HG03095 (cell line): ENCODE results near the gene SDCBP2.

Experiments
- ATAC-seq: cut with Tn5 transposase; IDR thresholded peaks from one replicate; pipeline ENCODE4 v1.9.1; 2021; ENCODE audit warnings: moderate library complexity; ENCODE audit not compliant: unreplicated experiment

The SDCBP2 gene

GRCh38 chr20:1315804-1316203 lies 13.1 kb downstream of the SDCBP2 start:
- no peak for ATAC-seq

DNA sequence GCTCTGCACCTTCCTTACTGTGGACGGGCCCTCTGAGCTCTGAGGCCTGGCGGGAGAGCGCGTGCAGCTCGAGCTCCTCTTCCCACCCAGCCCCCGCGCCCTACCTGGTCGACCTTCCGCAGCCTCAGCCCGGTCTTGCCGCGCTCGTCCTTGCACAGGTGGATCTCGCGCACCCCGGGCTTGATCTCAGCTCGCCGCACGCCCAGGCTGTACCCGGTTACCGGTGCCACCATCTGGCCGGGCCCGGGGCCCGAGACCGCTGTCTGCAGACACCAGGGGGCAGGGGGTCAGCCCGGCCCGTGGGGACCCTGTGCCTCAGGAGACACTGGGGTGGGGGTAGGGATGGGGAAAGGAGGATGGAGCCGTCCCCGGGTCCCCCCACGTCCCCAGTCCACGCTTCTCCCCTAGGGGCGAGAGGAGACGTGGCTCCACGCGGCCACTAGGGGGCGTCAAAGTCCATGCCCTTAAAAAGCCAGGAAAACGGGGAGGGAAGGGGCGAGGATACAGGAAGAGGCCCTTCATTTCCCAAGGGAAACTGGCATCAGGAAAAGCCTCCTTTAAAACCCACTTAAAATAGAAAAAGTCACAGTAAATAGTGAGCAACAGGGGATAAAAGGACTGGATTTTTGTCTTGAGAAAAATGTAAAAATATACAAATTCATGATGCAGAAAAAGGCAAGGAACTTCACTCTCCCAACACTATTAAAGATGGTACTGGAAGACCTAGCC lies 15.5 kb downstream of the SDCBP2 start:
- no peak for ATAC-seq

- ATAC-seq, result no peak
These were observed 16.1 kb downstream of the SDCBP2 start for GRCh38 chr20:1312904-1313235.

DNA sequence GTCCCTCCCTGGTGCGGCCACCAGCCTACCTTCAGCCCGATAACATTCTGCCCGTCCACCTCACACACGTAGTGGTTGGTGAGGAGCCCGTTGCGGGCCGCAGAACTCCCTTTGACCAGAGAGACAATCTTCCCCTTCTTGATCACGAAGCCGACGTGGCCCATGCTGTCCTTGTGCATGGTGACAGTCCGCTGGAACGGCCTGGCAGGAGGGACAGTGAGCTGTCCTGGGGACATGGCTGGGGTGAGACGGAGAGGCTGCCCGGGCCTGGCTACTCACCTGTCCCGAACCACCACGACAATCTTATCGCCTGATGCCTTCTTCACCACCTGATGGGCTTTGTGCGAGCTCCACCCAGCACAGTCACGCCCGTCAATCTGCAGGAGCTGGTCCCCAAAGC lies 16.6 kb downstream of the SDCBP2 start:
- no peak for ATAC-seq

DNA sequence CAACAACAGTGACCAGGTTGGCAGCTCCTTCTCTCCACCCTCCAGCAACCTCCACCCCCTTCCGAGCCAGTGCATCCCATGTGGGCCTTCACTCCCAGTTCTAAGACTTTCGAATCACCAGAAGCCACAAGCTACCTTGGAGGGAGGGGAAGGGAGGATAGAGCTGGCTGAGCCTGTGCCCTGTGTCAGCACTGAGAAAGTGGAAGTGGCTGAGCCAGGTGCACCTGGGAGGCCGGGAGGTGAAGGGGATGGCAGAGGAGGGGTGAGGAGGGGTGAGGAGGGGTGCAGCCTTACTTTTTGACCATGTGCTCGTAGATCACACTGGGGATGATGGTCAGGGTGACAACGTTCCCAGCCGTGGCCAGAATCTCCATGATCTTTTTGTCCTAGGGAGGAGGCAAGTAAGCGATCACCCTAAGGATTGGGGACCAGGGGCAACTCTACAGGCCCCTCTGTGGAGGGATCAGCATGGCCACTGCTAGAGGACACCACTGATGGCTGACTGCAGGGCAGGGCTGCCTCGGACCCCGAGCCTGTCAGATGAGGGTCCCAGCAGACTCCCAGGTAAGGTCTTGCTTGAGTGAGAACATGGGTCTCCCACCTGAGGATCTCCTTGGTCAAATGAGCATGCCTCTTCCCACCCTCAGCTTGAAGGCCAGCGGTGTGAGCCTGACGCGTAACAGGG lies 18.3 kb downstream of the SDCBP2 start:
- ATAC-seq, result no peak

- no peak for ATAC-seq
These were observed 18.9 kb downstream of the SDCBP2 start for GRCh38 chr20:1310071-1310470.

DNA sequence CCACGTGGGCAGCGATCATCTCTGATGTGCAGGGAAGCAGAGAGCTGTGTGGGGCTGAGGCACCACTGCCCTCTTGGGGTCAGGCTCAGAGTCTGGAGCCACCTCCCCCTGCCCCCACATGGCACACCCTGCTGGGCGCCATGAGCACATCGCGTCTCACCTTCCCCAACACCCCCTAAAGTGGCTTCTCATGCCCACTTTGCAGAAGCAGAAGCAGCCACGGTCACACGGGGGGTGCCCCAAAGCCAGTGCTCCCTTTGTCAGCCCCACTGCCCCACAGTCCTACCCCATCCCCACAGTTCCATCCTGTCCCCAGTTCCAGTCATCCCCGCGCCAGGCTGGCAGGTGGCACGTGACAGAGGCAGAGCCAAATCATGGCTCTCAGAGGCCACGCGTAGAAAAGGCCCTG lies 19.5 kb downstream of the SDCBP2 start:
- ATAC-seq, result no peak

DNA sequence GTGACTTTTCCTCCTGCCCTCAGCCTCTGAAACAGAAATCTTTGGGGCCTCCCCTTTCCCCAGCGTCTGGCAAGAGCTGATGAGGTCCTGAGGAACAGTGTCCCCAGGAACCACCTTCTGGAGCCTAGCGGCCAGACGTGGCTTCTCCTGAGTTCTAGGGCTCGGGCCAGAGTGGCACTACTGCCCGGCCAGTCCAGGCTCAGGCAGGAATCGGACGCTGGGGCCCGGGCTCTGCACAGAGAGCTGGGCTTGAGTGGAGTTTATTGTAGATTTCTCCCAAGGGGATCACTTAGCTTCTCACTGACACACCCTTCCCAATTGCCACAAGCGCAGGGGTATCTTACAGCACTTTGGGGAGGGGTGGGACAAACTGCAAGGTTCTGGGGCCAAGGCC lies 20.2 kb downstream of the SDCBP2 start:
- ATAC-seq, result no peak

- ATAC-seq, result no peak
These were observed 20.8 kb downstream of the SDCBP2 start for GRCh38 chr20:1308067-1308701.

DNA sequence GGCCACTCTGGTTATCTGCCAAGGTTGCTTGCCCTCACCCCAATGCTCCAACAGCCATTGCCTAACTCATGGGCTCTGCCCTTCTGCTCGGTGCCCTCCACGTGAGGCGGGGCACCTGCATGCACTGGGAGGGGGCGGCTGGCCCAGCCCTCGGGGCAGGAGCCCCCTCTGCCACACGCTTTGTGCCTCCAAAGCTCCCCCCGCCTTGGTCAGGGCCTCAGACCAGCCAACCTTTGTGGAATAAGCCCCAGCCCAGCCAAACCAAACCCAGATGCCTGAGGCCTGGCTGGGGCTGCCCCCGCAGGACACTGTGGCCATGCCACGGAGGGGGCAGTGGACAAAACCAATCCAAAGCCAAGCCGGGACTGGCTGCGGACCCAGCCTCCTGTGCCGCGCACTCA lies 21.4 kb downstream of the SDCBP2 start:
- no peak for ATAC-seq

DNA sequence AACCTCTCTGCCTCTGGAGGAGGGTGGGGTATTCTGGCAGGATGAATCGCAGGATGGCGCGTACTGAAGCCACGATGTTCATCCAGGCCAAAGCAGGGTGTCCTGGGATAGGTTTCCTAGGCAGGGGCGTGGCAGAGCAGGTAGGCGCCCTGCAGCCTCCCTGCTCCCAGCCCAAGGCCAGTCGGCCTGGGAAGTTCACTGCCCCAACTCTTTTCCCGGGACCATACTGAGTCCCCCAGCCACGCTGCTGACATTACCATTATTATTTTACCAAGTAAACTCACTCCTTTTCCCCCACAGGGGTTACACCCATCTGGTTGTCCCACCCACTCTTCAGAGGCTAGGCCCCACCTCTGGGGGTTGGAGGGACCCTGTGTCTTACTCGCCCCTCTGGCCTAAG lies 21.8 kb downstream of the SDCBP2 start:
- ATAC-seq, result no peak

GRCh38 chr20:1306316-1307135 lies 22.4 kb downstream of the SDCBP2 start:
- no peak for ATAC-seq

DNA sequence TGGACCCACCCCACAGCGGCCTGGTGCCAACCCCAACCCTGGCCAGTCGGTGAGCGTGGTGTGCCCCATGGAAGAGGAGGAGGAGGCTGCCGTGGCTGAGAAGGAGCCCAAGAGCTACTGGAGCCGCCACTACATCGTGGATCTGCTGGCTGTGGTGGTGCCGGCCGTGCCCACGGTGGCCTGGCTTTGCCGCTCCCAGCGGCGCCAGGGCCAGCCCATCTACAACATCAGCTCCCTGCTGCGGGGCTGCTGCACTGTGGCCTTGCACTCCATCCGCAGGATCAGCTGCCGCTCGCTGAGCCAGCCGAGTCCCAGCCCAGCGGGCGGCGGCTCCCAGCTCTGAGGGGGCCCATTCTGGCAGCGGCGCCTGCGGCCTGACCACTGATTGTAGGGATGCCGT lies 23.2 kb downstream of the SDCBP2 start:
- no peak for ATAC-seq

- ATAC-seq, result no peak
These were observed 24.0 kb downstream of the SDCBP2 start for GRCh38 chr20:1304710-1305515.

DNA sequence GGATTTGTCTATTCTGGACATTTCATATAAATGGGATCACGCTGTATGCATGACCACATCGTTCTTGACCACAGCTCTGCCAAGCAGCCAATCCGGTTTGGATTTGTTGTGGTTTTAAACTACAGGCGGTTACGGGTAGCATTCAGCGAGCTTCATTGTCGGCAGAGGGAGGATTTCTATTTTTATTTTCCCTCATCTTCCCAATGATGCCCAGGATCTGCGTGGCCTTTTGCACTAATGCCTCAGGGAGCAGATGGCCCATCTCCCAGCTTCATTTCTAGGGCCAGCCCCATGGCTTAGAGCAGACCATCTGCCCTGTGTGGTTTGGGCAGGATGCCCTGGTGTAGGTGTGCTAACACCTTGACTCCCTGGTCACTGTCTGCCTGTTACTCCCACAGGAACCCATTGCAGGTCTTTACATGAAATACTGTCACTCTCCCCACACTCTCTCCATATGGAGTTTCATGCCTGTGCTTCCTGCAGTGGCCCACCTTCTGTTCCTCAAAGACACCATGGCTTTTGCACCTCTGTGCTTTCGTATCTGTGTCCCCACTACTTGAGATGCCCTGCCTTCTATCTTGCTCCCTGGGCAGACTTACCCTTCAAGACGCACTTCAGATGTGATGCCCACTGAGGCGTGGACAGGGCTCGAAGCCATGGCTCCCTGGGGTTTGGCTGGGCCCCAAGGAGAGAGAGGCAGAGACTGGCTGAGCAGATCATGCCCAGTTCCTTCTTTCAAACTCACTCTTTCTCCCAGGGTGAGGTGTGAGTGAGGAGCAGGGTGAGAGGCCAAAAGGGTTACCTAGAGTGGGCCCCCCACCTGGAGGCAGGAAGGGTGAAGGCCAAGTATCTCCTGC lies 26.0 kb downstream of the SDCBP2 start:
- no peak for ATAC-seq

- ATAC-seq, result no peak
These were observed 27.9 kb downstream of the SDCBP2 start for GRCh38 chr20:1301031-1301529.

DNA sequence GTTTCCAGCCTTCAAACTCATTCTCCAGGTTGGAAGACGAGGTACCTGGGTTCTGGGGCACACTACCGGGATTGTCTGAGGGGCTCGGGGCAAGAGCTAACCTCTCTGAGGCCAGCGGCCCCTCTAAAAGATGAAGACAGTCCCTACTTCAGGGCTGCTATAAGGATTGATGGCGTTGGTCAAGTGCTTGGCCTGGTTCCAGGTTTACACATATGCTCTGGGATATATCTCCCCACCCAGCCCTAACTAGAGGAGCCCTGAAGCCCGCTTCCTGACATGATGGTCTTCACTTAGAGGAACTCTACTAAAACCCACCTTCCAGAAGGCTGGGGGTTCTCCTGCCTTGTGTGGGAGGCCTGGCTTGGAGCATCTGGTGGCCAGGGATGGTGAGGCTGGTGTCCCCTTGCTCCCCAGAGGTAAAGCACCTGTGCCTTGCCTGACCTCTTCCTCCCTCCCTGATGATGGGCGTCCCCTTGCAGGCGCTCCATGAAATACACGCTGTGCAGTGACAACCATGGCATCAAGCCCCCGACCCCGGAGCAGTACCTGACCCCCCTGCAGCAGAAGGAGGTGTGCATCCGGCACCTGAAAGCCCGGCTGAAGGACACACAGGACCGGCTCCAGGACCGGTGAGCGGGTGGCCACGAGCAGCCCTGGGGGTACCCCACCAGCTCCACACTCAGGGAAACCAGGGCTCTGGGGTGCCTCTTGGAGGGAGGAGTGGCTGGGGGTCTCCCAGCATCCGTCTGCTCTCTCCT lies 28.7 kb downstream of the SDCBP2 start:
- no peak for ATAC-seq

GRCh38 chr20:1299522-1299921 lies 29.4 kb downstream of the SDCBP2 start:
- no peak for ATAC-seq
